ENCODE results near the gene HELZ.

The HELZ gene

GRCh38 chr17:67024736-67025135 is 220.3 kb downstream of the HELZ start:
- DNase-seq (ENCODE audit: low read depth), result no peak

GRCh38 chr17:67022451-67022810 is 222.6 kb downstream of the HELZ start:
- no peak for DNase-seq (ENCODE audit: low read depth)

DNA sequence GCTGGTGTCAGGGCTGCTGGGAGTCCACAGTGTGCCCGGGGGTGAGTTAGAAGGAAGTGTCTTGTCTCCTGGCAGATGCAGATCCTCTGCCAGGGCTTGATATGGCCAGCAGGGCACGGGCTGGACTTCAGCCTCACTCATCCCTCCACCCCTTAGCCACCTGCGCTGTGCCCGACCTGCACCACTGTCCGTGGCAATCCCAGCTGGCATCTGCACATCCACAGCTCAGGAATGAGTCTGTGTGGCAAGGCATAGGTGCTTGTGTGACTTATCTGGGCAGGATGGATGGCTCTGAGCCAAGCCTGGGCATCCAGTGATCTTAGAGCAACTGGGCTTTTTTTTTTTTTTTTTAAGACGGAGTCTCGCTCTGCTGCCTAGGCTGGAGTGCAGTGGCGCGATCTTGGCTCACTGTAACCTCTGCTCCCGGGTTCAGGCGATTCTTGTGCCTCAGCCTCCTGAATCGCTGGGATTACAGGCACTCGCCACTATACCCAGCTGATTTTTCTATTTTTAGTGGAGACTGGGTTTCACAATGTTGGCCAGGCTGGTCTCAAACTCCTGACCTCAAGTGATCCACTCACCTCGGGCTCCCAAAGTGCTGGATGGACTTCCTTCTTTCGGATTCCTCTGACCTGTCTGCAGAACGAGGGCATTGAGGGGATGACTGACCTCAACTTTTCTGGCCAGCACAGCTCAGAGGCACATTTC is 223.1 kb downstream of the HELZ start:
- DNase-seq (ENCODE audit: low read depth), result no peak

DNA sequence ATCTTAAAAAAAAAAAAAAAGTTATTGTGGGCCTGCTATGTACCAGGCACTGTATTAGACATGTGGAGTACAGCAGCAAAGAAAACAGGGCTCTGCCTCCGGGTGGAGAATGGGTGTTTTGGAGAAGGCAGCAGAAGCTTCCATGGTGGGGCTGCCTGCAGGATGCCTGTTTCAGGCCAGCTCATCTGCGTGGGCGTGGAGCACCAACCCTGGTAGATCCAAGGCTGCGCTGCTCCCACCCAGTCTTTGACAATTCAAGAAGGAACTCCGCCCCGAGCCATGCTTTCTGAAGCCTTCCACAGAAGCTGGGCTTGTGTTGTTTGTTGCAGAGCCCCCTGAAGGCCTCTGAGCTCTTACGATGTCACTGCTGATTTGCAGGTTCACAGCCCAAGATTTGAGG is 223.8 kb downstream of the HELZ start:
- DNase-seq (ENCODE audit: low read depth), result no peak

All from stromal cell of bone marrow (primary cell).